MM.1S (cell line): ENCODE results near the gene MCHR1.

Experiments
- DNase-seq: peaks from one replicate; pipeline ENCODE4 v3.0.0-alpha.2; 2015
- H2AFZ ChIP-seq: fragments of 300-600 bp; sonication (generic); 2 replicates; pipeline ENCODE4 v1.6.0; 2016; ENCODE audit warnings: antibody characterized with exemption, low read length
- H3F3A ChIP-seq: fragments of 300-600 bp; sonication (generic); 2 replicates; pipeline ENCODE4 v1.6.1; 2016; ENCODE audit warnings: mild to moderate bottlenecking, antibody characterized with exemption, low read length, moderate library complexity, mixed read lengths; ENCODE audit not compliant: insufficient read depth
- H3K27ac ChIP-seq: fragments of 300-600 bp; sonication (generic); 2 replicates; pipeline ENCODE4 v1.5.1; 2016; ENCODE audit warnings: mild to moderate bottlenecking, low read length
- H3K27me3 ChIP-seq: fragments of 300-600 bp; sonication (generic); replicated peaks from 2 replicates; pipeline ENCODE4 v1.6.0; 2016; ENCODE audit warnings: low read length; ENCODE audit not compliant: insufficient read depth
- H3K36me3 ChIP-seq: fragments of 300-600 bp; sonication (generic); replicated peaks from 2 replicates; pipeline ENCODE4 v1.6.1; 2016; ENCODE audit warnings: mild to moderate bottlenecking, low read length, mixed read lengths; ENCODE audit not compliant: insufficient read depth
- H3K4me1 ChIP-seq: fragments of 300-600 bp; sonication (generic); 2 replicates; pipeline ENCODE4 v1.6.1; 2016; ENCODE audit warnings: low read length, mixed read lengths
- H3K4me2 ChIP-seq: fragments of 300-600 bp; sonication (generic); 2 replicates; pipeline ENCODE4 v1.6.0; 2016; ENCODE audit warnings: low read depth, low read length
- H3K4me3 ChIP-seq: fragments of 300-600 bp; sonication (generic); 2 replicates; pipeline ENCODE4 v1.5.1; 2016; ENCODE audit warnings: low read length, mixed read lengths
- H3K79me2 ChIP-seq: fragments of 300-600 bp; sonication (generic); 2 replicates; pipeline ENCODE4 v1.6.1; 2016; ENCODE audit warnings: mixed run types, low read length, mixed read lengths
- H3K9ac ChIP-seq: fragments of 300-600 bp; sonication (generic); 2 replicates; pipeline ENCODE4 v1.6.1; 2016; ENCODE audit warnings: low read length, mixed read lengths
- H3K9me2 ChIP-seq: fragments of 300-600 bp; sonication (generic); replicated peaks from 2 replicates; pipeline ENCODE4 v1.6.1; 2016; ENCODE audit warnings: mild to moderate bottlenecking, low read length, mixed read lengths; ENCODE audit not compliant: insufficient read depth
- H3K9me3 ChIP-seq: fragments of 300-600 bp; sonication (generic); replicated peaks from 2 replicates; pipeline ENCODE4 v1.6.1; 2016; ENCODE audit warnings: mild to moderate bottlenecking, low read length, mixed read lengths; ENCODE audit not compliant: insufficient read depth
- H4K20me1 ChIP-seq: fragments of 300-600 bp; sonication (generic); 2 replicates; pipeline ENCODE4 v1.6.1; 2016; ENCODE audit warnings: mild to moderate bottlenecking, low read length, moderate library complexity, mixed read lengths; ENCODE audit not compliant: insufficient read depth
- CTCF ChIP-seq: fragments of 300-600 bp; sonication (generic); IDR thresholded peaks from 2 replicates; pipeline ENCODE4 v1.5.1; 2016; ENCODE audit warnings: antibody characterized with exemption, low read length, mixed read lengths
- EZH2 ChIP-seq: fragments of 300-600 bp; sonication (generic); optimal IDR thresholded peaks from 2 replicates; pipeline ENCODE3; 2017; ENCODE audit warnings: low read depth, mild to moderate bottlenecking, antibody characterized with exemption, low read length, mixed read lengths
- EZH2phosphoT487 ChIP-seq: fragments of 300-600 bp; sonication (generic); IDR thresholded peaks from 2 replicates; pipeline ENCODE4 v1.6.1; 2018; ENCODE audit warnings: antibody characterized with exemption, low read length

Gene MCHR1

GRCh38 chr22:40690370-40690769 lies 11.1 kb downstream of the MCHR1 start:
- H3K79me2 ChIP-seq, result no peaks in the 10 kb centered on the region
- H3K27ac ChIP-seq, result no peak overlapping the region
- no peak for DNase-seq
- no peak overlapping the region for H3K4me3 ChIP-seq
- no peak overlapping the region for H3K9ac ChIP-seq
- H3K9me3 ChIP-seq, result no peaks in the 10 kb centered on the region
- H3K9me2 ChIP-seq, result no peaks in the 10 kb centered on the region
- no peak overlapping the region for H3K4me2 ChIP-seq
- H3F3A ChIP-seq, result no peaks in the 10 kb centered on the region
- no peaks in the 10 kb centered on the region for H3K36me3 ChIP-seq
- no peaks in the 10 kb centered on the region for H4K20me1 ChIP-seq
- no peaks in the 10 kb centered on the region for H3K27me3 ChIP-seq
- no peaks in the 10 kb centered on the region for H3K4me1 ChIP-seq
- no peak overlapping the region for H2AFZ ChIP-seq
- TF ChIP-seq CTCF (no peak), EZH2 (no peak), EZH2phosphoT487 (no peak)

- TF ChIP-seq CTCF (no peak), EZH2phosphoT487 (no peak), EZH2 (no peak)
- H3K27me3 ChIP-seq, result no peaks in the 10 kb centered on the region
- no peaks in the 10 kb centered on the region for H3K36me3 ChIP-seq
- H3K9me3 ChIP-seq, result no peaks in the 10 kb centered on the region
- H3K4me3 ChIP-seq, result no peak overlapping the region
- H3K9me2 ChIP-seq, result no peaks in the 10 kb centered on the region
- no peak for DNase-seq
- H3F3A ChIP-seq, result no peaks in the 10 kb centered on the region
- H3K9ac ChIP-seq, result no peak overlapping the region
- no peaks in the 10 kb centered on the region for H4K20me1 ChIP-seq
- no peak overlapping the region for H3K27ac ChIP-seq
- no peak overlapping the region for H3K4me2 ChIP-seq
- no peak overlapping the region for H2AFZ ChIP-seq
- no peaks in the 10 kb centered on the region for H3K79me2 ChIP-seq
- no peaks in the 10 kb centered on the region for H3K4me1 ChIP-seq
Observed at GRCh38 chr22:40691532-40691931, 12.2 kb downstream of the MCHR1 start.

- no peaks in the 10 kb centered on the region for H3K4me1 ChIP-seq
- no peaks in the 10 kb centered on the region for H3F3A ChIP-seq
- no peaks in the 10 kb centered on the region for H4K20me1 ChIP-seq
- no peaks in the 10 kb centered on the region for H3K9me2 ChIP-seq
- no peak overlapping the region for H3K27ac ChIP-seq
- no peak overlapping the region for H3K4me3 ChIP-seq
- DNase-seq, result no peak
- no peaks in the 10 kb centered on the region for H3K27me3 ChIP-seq
- no peaks in the 10 kb centered on the region for H3K36me3 ChIP-seq
- TF ChIP-seq EZH2phosphoT487 (no peak), CTCF (no peak), EZH2 (no peak)
- H2AFZ ChIP-seq, result no peak overlapping the region
- H3K9ac ChIP-seq, result no peak overlapping the region
- H3K4me2 ChIP-seq, result no peak overlapping the region
- no peaks in the 10 kb centered on the region for H3K9me3 ChIP-seq
- H3K79me2 ChIP-seq, result no peaks in the 10 kb centered on the region
Observed at GRCh38 chr22:40694411-40694810, 15.1 kb downstream of the MCHR1 start.
